CD14-positive monocyte (primary cell): ENCODE results near the gene RNF113B. TPM values are rescaled to one million over a fixed set of nuclear protein-coding genes. Genes with fewer than 3 reads are reported as not detected.

ENCODE experiments used
- DNase-seq, 3 donors: peaks; one replicate each; pipeline ENCODE4 v3.0.0-alpha.2; 2011 to 2022
- H2AFZ ChIP-seq: 2 replicates; pipeline ENCODE4 v1.6.0; 2012; ENCODE audit warnings: mild to moderate bottlenecking, low read depth, low read length, inconsistent platforms; ENCODE audit not compliant: insufficient read depth, poor library complexity, severe bottlenecking
- H3K27ac ChIP-seq, 2 donors: 1 replicate in 1 of 2; 2 replicates in 1 of 2; pipeline ENCODE4 v1.5.1; 2012 to 2013; ENCODE audit warnings: low read length in 2 of 2, control low read depth in 1 of 2, inconsistent platforms in 1 of 2, low read depth in 1 of 2, mild to moderate bottlenecking in 1 of 2
- H3K27me3 ChIP-seq, 2 donors: one replicate each; pipeline versions ENCODE4 v1.6.0 to v1.6.1; 2011 to 2013; ENCODE audit warnings: low read length in 2 of 2; ENCODE audit not compliant: control insufficient read depth in 2 of 2, insufficient read depth in 2 of 2
- H3K36me3 ChIP-seq, 2 donors: replicated peaks in 1 of 2; 1 replicate in 1 of 2; 2 replicates in 1 of 2; pipeline versions ENCODE4 v1.5.1 to v1.6.1; 2012 to 2013; ENCODE audit warnings: low read length in 2 of 2, control low read depth in 1 of 2, inconsistent platforms in 1 of 2, mild to moderate bottlenecking in 1 of 2; ENCODE audit not compliant: insufficient read depth in 2 of 2, control insufficient read depth in 1 of 2
- H3K4me1 ChIP-seq, 2 donors: 1 replicate in 1 of 2; 2 replicates in 1 of 2; pipeline versions ENCODE4 v1.5.1 to v1.6.1; 2012 to 2013; ENCODE audit warnings: low read length in 2 of 2, control low read depth in 1 of 2, inconsistent platforms in 1 of 2, mild to moderate bottlenecking in 1 of 2, moderate library complexity in 1 of 2; ENCODE audit not compliant: insufficient read depth in 2 of 2, control insufficient read depth in 1 of 2
- H3K4me2 ChIP-seq: replicated peaks from 2 replicates; pipeline ENCODE3; 2012; ENCODE audit warnings: low read length, moderate library complexity, mild to moderate bottlenecking; ENCODE audit not compliant: poor library complexity, severe bottlenecking; ENCODE audit errors: extremely low read depth
- H3K4me3 ChIP-seq, 3 experiments: fragments of 200-600 bp in 1 of 3; sonication (generic) in 1 of 3; replicated peaks in 1 of 3; 1 replicate in 2 of 3; 2 replicates in 1 of 3; pipeline ENCODE4 v1.5.1; 2011 to 2013; ENCODE audit warnings: low read length in 3 of 3, mild to moderate bottlenecking in 3 of 3, control low read depth in 2 of 3, low read depth in 2 of 3, inconsistent platforms in 1 of 3, moderate library complexity in 1 of 3
- H3K79me2 ChIP-seq: 2 replicates; pipeline ENCODE4 v1.6.0; 2012; ENCODE audit warnings: mild to moderate bottlenecking, control low read depth, inconsistent platforms, low read length, moderate library complexity; ENCODE audit not compliant: insufficient read depth
- H3K9ac ChIP-seq: 2 replicates; pipeline ENCODE4 v1.6.0; 2017; ENCODE audit warnings: low read length, mild to moderate bottlenecking; ENCODE audit not compliant: insufficient read depth, poor library complexity, severe bottlenecking
- H3K9me3 ChIP-seq, 2 donors: replicated peaks in 1 of 2; 1 replicate in 1 of 2; 2 replicates in 1 of 2; pipeline versions ENCODE4 v1.5.1 to v1.6.1; 2012 to 2013; ENCODE audit warnings: low read length in 2 of 2, control low read depth in 1 of 2; ENCODE audit not compliant: control insufficient read depth in 1 of 2, insufficient read depth in 1 of 2
- H4K20me1 ChIP-seq: 2 replicates; pipeline ENCODE4 v1.6.0; 2012; ENCODE audit warnings: mild to moderate bottlenecking, low read length, control low read depth, moderate library complexity; ENCODE audit not compliant: insufficient read depth
- H3K27ac Mint-ChIP-seq, 7 donors: one replicate each; pipeline ENCODE4 v1.8.0; 2020; ENCODE audit warnings: mild to moderate bottlenecking in 7 of 7, mixed read lengths in 7 of 7, moderate library complexity in 6 of 7, inconsistent platforms in 2 of 7
- H3K27me3 Mint-ChIP-seq, 3 donors: one replicate each; pipeline ENCODE4 v1.8.0; 2021 to 2022; ENCODE audit warnings: low read depth in 3 of 3, mild to moderate bottlenecking in 3 of 3, mixed read lengths in 3 of 3, moderate library complexity in 3 of 3, inconsistent platforms in 1 of 3
- H3K36me3 Mint-ChIP-seq, 2 donors: one replicate each; pipeline ENCODE4 v1.8.0; 2020; ENCODE audit warnings: mixed read lengths in 2 of 2, inconsistent platforms in 1 of 2, mild to moderate bottlenecking in 1 of 2
- H3K4me1 Mint-ChIP-seq: one replicate; pipeline ENCODE4 v1.8.0; 2020; ENCODE audit warnings: mild to moderate bottlenecking, mixed read lengths
- H3K4me3 Mint-ChIP-seq, 2 donors: one replicate each; pipeline ENCODE4 v1.8.0; 2020; ENCODE audit warnings: mild to moderate bottlenecking in 2 of 2, mixed read lengths in 2 of 2, moderate library complexity in 1 of 2
- H3K9me3 Mint-ChIP-seq, 7 donors: one replicate each; pipeline ENCODE4 v1.8.0; 2020 to 2022; ENCODE audit warnings: mixed read lengths in 7 of 7, mild to moderate bottlenecking in 6 of 7, moderate library complexity in 6 of 7, inconsistent platforms in 2 of 7
- CTCF ChIP-seq: fragments of 200-600 bp; IDR thresholded peaks from one replicate; pipeline ENCODE4 v1.8.0; 2022; ENCODE audit warnings: antibody characterized with exemption, mild to moderate bottlenecking
- WGBS: methylation state at CpG from one replicate; pipeline ENCODE4 v1.1.5; 2013; ENCODE audit warnings: missing lambda C conversion rate; ENCODE audit not compliant: insufficient coverage; 5-methylcytosine and 5-hydroxymethylcytosine counted together
- intact Hi-C, 2 donors: fragments of 100-400 bp; cut with micrococcal nuclease; formaldehyde crosslinking; loops; one replicate each; pipeline versions ENCODE4 v1.15.0 to v1.15.1; 2023
- polyA plus RNA-seq, 3 donors: library from polyadenylated mRNA; depleted of rRNA in 1 of 3; unstranded in 2 of 3; stranded (reverse) in 1 of 3; fragments of 300-500 nt in 2 of 3; fragments of >200 nt in 1 of 3; fragmentation: Illumina TruSeq in 2 of 3; gene quantifications; 1 replicate in 2 of 3; 2 replicates in 1 of 3; pipeline ENCODE4 v1.2.3, GENCODE V29; 2012 to 2021

The RNF113B gene
- polyA plus RNA-seq, 3 donors: not detected

DNA sequence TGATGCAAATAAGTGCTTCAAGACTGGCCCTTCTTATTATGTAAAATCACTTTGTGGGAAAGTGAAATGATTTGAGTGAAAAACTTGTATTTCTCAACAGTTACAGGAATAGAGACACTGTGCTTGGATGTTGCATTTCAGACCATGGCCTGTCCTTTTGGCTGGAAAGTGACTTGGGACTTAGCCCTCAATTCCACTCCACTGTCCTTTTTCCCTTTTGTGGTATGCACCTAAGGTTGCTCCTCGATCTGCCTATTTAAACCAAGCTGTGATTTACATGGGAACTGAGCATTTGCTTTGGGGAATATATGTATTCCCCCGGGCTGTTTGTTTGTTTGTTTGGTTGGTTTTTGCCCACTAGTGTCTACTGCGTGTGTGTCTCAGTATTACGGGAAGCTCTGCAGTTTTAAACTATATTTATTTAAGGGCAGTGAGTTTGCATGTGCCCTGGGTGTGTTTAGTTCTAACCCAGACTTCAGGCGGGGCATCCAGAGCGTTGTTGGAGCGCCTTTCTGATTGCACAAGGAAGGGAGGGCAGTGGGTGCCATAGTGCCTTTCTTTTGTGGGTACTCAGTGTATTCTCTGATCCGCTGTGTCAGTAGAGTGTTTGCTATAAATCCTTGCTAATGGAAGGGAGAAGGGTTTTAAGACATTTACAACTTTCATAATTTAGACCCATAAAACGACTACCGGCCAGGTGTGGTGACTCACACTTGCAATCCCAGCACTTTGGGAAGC is 18.2 kb upstream of the RNF113B start:
- no peaks in the 10 kb centered on the region for H3K4me1 Mint-ChIP-seq
- no peak overlapping the region for H3K9ac ChIP-seq
- H3K4me1 ChIP-seq: no peaks in the 10 kb centered on the region
- no peak overlapping the region for H2AFZ ChIP-seq
- 92% methylated on average over 8 of the region's 10 CpGs for WGBS
- H3K36me3 Mint-ChIP-seq: no peaks in the 10 kb centered on the region
- no peak for TF ChIP-seq CTCF
- H3K79me2 ChIP-seq: no peaks in the 10 kb centered on the region
- no peaks in the 10 kb centered on the region for H3K36me3 ChIP-seq
- DNase-seq: no peak
- H3K9me3 ChIP-seq: no peaks in the 10 kb centered on the region
- H4K20me1 ChIP-seq: no peaks in the 10 kb centered on the region
- peaks cover 0 to 3% (median 0%) of the 10 kb centered on the region in 7 donors for H3K9me3 Mint-ChIP-seq
- H3K27me3 ChIP-seq: no peaks in the 10 kb centered on the region
- H3K4me2 ChIP-seq: no peak overlapping the region
- H3K27me3 Mint-ChIP-seq: peaks cover 0 to 4% (median 0%) of the 10 kb centered on the region in 3 donors
- H3K4me3 Mint-ChIP-seq: no peak overlapping the region
- no peak overlapping the region for H3K27ac Mint-ChIP-seq
- H3K4me3 ChIP-seq: no peak overlapping the region
- intact Hi-C loops: no loop called here
- H3K27ac ChIP-seq: no peak overlapping the region

GRCh38 chr13:98192008-98192407 is 14.9 kb upstream of the RNF113B start:
- H3K36me3 Mint-ChIP-seq: no peaks in the 10 kb centered on the region
- H3K27me3 ChIP-seq: no peaks in the 10 kb centered on the region
- no peak overlapping the region for H3K4me3 Mint-ChIP-seq
- H3K4me1 ChIP-seq: no peaks in the 10 kb centered on the region
- H3K9me3 Mint-ChIP-seq: peaks cover 0 to 3% (median 0%) of the 10 kb centered on the region in 7 donors
- H3K27ac Mint-ChIP-seq: no peak overlapping the region
- WGBS: no CpG with 5 or more reads among the region's 2 CpGs
- H2AFZ ChIP-seq: no peak overlapping the region
- no peak overlapping the region for H3K4me3 ChIP-seq
- no peak for TF ChIP-seq CTCF
- H3K27ac ChIP-seq: no peak overlapping the region
- no peak for DNase-seq
- no peaks in the 10 kb centered on the region for H3K4me1 Mint-ChIP-seq
- H3K27me3 Mint-ChIP-seq: peaks cover 0 to 2% (median 1%) of the 10 kb centered on the region in 3 donors
- intact Hi-C loops: no loop called here
- no peak overlapping the region for H3K4me2 ChIP-seq
- no peaks in the 10 kb centered on the region for H3K36me3 ChIP-seq
- H3K9ac ChIP-seq: no peak overlapping the region
- H4K20me1 ChIP-seq: no peaks in the 10 kb centered on the region
- H3K9me3 ChIP-seq: no peaks in the 10 kb centered on the region
- no peaks in the 10 kb centered on the region for H3K79me2 ChIP-seq
